Caco-2 (cell line): ENCODE data around the gene ADCY6. TPM values are rescaled to one million over a fixed set of nuclear protein-coding genes. Genes with fewer than 3 reads are reported as not detected.
A peak's percentile ranks its signal among the peaks of the same experiment; 100 is the strongest.

Experiments used
- BruUV-seq: library from RNA; stranded (reverse); fragments of 400-500 nt; replicated peaks from 2 replicates; lab custom pipeline; 2021; lab: Mats Ljungman, UMichigan
- CTCF ChIA-PET: fragments of 300-600 bp; sonication (Branson Sonifier 250); formaldehyde crosslinking; loops from one replicate; lab custom pipeline; 2022; ENCODE audit warnings: antibody characterized with exemption; lab: Charles Lee
- POLR2A ChIA-PET: fragments of 300-600 bp; sonication (Branson Sonifier 250); formaldehyde crosslinking; loops from one replicate; lab custom pipeline; 2022; ENCODE audit warnings: antibody characterized with exemption; lab: Charles Lee
- DNase-seq, 2 experiments: peaks; one replicate each; pipeline versions ENCODE4 v3.0.0 to v3.0.0-alpha.2; 2020 to 2022
- H3K27me3 ChIP-seq: replicated peaks from 2 replicates; pipeline ENCODE4 v1.6.0; 2011; ENCODE audit warnings: low read length; ENCODE audit not compliant: control insufficient read depth, insufficient read depth
- H3K36me3 ChIP-seq: 2 replicates; pipeline ENCODE4 v1.5.1; 2011; ENCODE audit warnings: low read length; ENCODE audit not compliant: control insufficient read depth, insufficient read depth
- H3K4me1 ChIP-seq: fragments of 250-450 bp; sonication (Bioruptor Pico); 2 replicates; pipeline ENCODE4 v1.5.1; 2020; ENCODE audit warnings: mild to moderate bottlenecking
- H3K4me3 ChIP-seq: 2 replicates; pipeline ENCODE4 v1.5.1; 2011; ENCODE audit warnings: low read depth, mild to moderate bottlenecking, control low read depth, low read length
- H3K9me3 ChIP-seq: fragments of 250-450 bp; sonication (Bioruptor Pico); 2 replicates; pipeline ENCODE4 v1.5.1; 2020; ENCODE audit warnings: mild to moderate bottlenecking, moderate library complexity
- H3K27ac Mint-ChIP-seq: one replicate; pipeline ENCODE4 v1.8.0; 2022; ENCODE audit warnings: mixed read lengths; ENCODE audit not compliant: unreplicated experiment
- H3K27me3 Mint-ChIP-seq: one replicate; pipeline ENCODE4 v1.8.0; 2022; ENCODE audit warnings: mixed read lengths; ENCODE audit not compliant: insufficient read depth, unreplicated experiment
- H3K36me3 Mint-ChIP-seq: one replicate; pipeline ENCODE4 v1.8.0; 2022; ENCODE audit warnings: mild to moderate bottlenecking, mixed read lengths; ENCODE audit not compliant: insufficient read depth, unreplicated experiment
- H3K4me1 Mint-ChIP-seq: one replicate; pipeline ENCODE4 v1.8.0; 2022; ENCODE audit warnings: low read depth, mixed read lengths; ENCODE audit not compliant: unreplicated experiment
- H3K4me3 Mint-ChIP-seq: one replicate; pipeline ENCODE4 v1.8.0; 2022; ENCODE audit warnings: mild to moderate bottlenecking, moderate library complexity, mixed read lengths; ENCODE audit not compliant: unreplicated experiment
- H3K9me3 Mint-ChIP-seq: one replicate; pipeline ENCODE4 v1.8.0; 2022; ENCODE audit warnings: mixed read lengths; ENCODE audit not compliant: unreplicated experiment
- intact Hi-C: fragments of 100-400 bp; cut with micrococcal nuclease; formaldehyde crosslinking; loops from one replicate; pipeline ENCODE4 v1.10.0; 2022; ENCODE audit not compliant: unreplicated experiment
- total RNA-seq: library from RNA; stranded (reverse); gene quantifications from 2 replicates; pipeline ENCODE4 v1.2.3, GENCODE V29; 2022
- TF ChIP-seq, protein P1 (sequence below), 2 experiments: fragments of 200-600 bp in 1 of 2; IDR thresholded peaks; 1 replicate in 1 of 2; 2 replicates in 1 of 2; pipeline versions ENCODE4 v1.5.1 to v1.8.0; 2011 to 2022; ENCODE audit warnings: antibody characterized with exemption in 1 of 2, control low read depth in 1 of 2, inconsistent platforms in 1 of 2, low read depth in 1 of 2, low read length in 1 of 2, mild to moderate bottlenecking in 1 of 2, moderate library complexity in 1 of 2; ENCODE audit not compliant: insufficient read depth in 1 of 2, severe bottlenecking in 1 of 2, unreplicated experiment in 1 of 2

ADCY6 gene
- total RNA-seq, 1 experiment from 2014 or later = 89.8 TPM

DNA sequence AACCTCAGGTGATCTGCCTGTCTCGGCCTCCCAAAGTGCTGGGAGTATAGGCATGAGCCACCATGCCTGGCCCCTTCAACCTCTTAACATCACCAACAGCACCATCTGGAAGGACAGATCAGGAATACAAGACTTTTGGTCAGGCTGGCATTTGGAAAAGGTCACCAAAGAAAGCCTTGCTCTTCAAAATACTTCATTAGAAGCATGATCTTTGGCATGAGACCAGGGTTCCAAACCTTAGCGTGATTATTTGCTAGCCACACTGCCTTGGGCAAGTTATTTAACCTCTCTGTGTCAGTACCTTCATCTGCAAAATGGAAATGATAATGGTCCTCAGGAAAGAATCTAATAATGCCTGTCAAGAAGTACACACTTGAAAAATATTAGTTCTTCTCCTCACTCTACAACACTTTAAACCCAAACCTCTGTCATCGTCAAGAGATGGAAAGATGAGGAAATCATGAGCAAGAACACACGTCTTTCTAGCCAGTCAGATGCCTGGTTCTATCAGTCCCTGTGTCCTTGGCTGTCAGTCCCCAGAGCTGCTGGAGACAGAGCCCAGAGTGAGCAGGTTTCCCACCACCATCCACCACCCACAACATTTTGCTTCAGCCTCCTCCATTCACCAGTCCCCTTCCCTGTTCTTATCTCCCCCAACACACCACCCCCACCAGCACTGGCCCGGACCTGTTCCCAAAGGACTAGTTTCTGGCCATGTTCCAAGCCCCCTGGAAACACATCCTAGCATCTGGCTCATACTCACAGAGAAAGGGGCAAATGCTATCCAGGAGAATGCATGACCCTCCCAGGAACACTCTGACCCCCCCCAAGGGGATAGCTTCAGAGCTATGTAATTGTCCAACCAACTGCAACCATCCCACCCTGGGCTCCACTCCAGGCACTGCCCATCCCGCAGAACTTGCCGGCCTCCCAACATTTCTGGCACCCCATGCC is 2.0 kb downstream of the ADCY6 start:
- no peaks in the 10 kb centered on the region for H3K9me3 Mint-ChIP-seq
- H3K4me3 ChIP-seq = peak overlapping the region; percentile 88
- intact Hi-C loops = no loop called here
- BruUV-seq = TSS peak; percentile 22
- CTCF ChIA-PET = interaction anchor here (0.5 to 0.7 kb wide), 2 partner anchors 28 to 234 kb away, joined by 3 read pairs; no protein-coding TSS in a partner anchor
- H3K27ac Mint-ChIP-seq = peak overlapping the region; percentile 91
- H3K27me3 Mint-ChIP-seq = no peaks in the 10 kb centered on the region
- H3K4me3 Mint-ChIP-seq = peak overlapping the region; percentile 84
- peaks cover 39% of the 10 kb centered on the region for H3K36me3 Mint-ChIP-seq
- POLR2A ChIA-PET = interaction anchor here (0.7 kb wide), 1 partner anchor 24 kb away, joined by 3 read pairs; no protein-coding TSS in a partner anchor
- peaks cover 24% of the 10 kb centered on the region for H3K4me1 ChIP-seq
- no peak for DNase-seq
- no peaks in the 10 kb centered on the region for H3K27me3 ChIP-seq
- peaks cover 2% of the 10 kb centered on the region; the same call in 1 of the 2 replicates for H3K36me3 ChIP-seq
- peaks cover 20% of the 10 kb centered on the region for H3K4me1 Mint-ChIP-seq
- H3K9me3 ChIP-seq = no peaks in the 10 kb centered on the region
- TF ChIP-seq, protein P1, sequence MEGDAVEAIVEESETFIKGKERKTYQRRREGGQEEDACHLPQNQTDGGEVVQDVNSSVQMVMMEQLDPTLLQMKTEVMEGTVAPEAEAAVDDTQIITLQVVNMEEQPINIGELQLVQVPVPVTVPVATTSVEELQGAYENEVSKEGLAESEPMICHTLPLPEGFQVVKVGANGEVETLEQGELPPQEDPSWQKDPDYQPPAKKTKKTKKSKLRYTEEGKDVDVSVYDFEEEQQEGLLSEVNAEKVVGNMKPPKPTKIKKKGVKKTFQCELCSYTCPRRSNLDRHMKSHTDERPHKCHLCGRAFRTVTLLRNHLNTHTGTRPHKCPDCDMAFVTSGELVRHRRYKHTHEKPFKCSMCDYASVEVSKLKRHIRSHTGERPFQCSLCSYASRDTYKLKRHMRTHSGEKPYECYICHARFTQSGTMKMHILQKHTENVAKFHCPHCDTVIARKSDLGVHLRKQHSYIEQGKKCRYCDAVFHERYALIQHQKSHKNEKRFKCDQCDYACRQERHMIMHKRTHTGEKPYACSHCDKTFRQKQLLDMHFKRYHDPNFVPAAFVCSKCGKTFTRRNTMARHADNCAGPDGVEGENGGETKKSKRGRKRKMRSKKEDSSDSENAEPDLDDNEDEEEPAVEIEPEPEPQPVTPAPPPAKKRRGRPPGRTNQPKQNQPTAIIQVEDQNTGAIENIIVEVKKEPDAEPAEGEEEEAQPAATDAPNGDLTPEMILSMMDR (IDR thresholded peaks at IDR 0.05; ENCODE audit: insufficient read depth in 1 of 2, low read depth in 1 of 2, low read length in 1 of 2, severe bottlenecking in 1 of 2, unreplicated experiment in 1 of 2) = no peak

DNA sequence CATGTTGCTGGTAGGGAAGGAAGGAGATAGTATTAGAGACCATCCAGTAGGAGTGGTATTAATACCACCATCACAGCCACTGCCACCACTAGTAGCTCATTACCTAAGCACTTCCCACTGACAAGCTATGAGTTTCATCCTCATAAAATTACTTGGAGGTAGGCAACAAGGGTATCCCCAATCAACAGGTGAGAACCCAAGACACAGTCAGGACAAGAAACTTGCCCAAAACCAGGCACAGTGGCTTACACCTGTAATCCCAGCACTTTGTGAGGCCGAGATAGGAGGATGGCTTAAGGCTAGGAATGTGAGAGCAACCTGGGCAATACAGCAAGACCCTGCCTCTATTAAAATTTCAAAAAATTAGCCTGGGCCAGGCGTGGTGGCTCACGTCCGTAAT is 5.5 kb downstream of the ADCY6 start:
- intact Hi-C loops = no loop called here
- Histone ChIP-seq H3K36me3 (peaks cover 3% of the 10 kb centered on the region), H3K9me3 (no peaks in the 10 kb centered on the region), H3K4me3 (no peak overlapping the region), H3K27me3 (no peaks in the 10 kb centered on the region), H3K4me1 (peaks cover 21% of the 10 kb centered on the region)
- Mint-ChIP-seq H3K27me3 (no peaks in the 10 kb centered on the region), H3K4me3 (no peak overlapping the region), H3K9me3 (no peaks in the 10 kb centered on the region), H3K4me1 (peaks cover 23% of the 10 kb centered on the region), H3K27ac (no peak overlapping the region), H3K36me3 (peaks cover 55% of the 10 kb centered on the region)
- CTCF ChIA-PET = interaction anchor here (0.5 kb wide), 1 partner anchor 29 kb away, joined by 3 read pairs; no protein-coding TSS in a partner anchor
- no peak for DNase-seq
- POLR2A ChIA-PET = no interaction called here
- TF ChIP-seq, protein P1 (IDR thresholded peaks at IDR 0.05; ENCODE audit: insufficient read depth in 1 of 2, low read depth in 1 of 2, low read length in 1 of 2, severe bottlenecking in 1 of 2, unreplicated experiment in 1 of 2) = no peak
- no TSS peak for BruUV-seq
